Body of pancreas (tissue), 4 donors: ENCODE measurements around the gene SHC1. TPM values are rescaled to one million over a fixed set of nuclear protein-coding genes. Genes with fewer than 3 reads are reported as not detected.

Experiments used
- ATAC-seq: fragments of 150-250 bp; one replicate; pipeline ENCODE4 v1.9.1; 2016
- DNase-seq, 4 donors: peaks; one replicate each; pipeline ENCODE4 v3.0.0-alpha.2; 2019
- H3K27ac ChIP-seq, 4 donors: fragments of 200-600 bp; sonication (generic); 1 replicate in 3 of 4; 2 replicates in 1 of 4; pipeline versions ENCODE4 v1.5.1 to v1.6.1; 2016 to 2019; ENCODE audit warnings: mild to moderate bottlenecking in 1 of 4, mixed read lengths in 1 of 4, moderate library complexity in 1 of 4
- H3K27me3 ChIP-seq, 2 donors: fragments of 200-600 bp; sonication (generic); one replicate each; pipeline ENCODE4 v1.6.0; 2016; ENCODE audit warnings: mild to moderate bottlenecking in 1 of 2
- H3K36me3 ChIP-seq, 2 donors: fragments of 200-600 bp; sonication (generic); replicated peaks in 1 of 2; 2 replicates each; pipeline ENCODE4 v1.5.1; 2016; ENCODE audit warnings: low read depth in 2 of 2; ENCODE audit not compliant: insufficient read depth in 1 of 2
- H3K4me1 ChIP-seq: fragments of 200-600 bp; sonication (generic); one replicate; pipeline ENCODE4 v1.6.0; 2016
- H3K4me3 ChIP-seq, 2 donors: fragments of 200-600 bp; sonication (generic); 1 replicate in 1 of 2; 2 replicates in 1 of 2; pipeline ENCODE4 v1.5.1; 2016 to 2019
- H3K9me3 ChIP-seq, 3 donors: fragments of 200-600 bp; sonication (generic); 1 replicate in 2 of 3; 2 replicates in 1 of 3; pipeline ENCODE4 v1.5.1; 2016
- CTCF ChIP-seq, 7 experiments: fragments of 450-650 bp in 4 of 7; fragments of 200-600 bp in 3 of 7; sonication (generic) in 3 of 7; IDR thresholded peaks; one replicate each; pipeline ENCODE4 v1.5.1; 2016 to 2019; ENCODE audit warnings: antibody characterized with exemption in 7 of 7
- POLR2A ChIP-seq, 3 donors: fragments of 450-650 bp; IDR thresholded peaks; one replicate each; pipeline ENCODE4 v1.6.1; 2016; ENCODE audit warnings: antibody characterized with exemption in 3 of 3, mild to moderate bottlenecking in 2 of 3
- WGBS, 2 donors: methylation state at CpG; one replicate each; pipeline ENCODE4 v1.1.5; 2017; 5-methylcytosine and 5-hydroxymethylcytosine counted together
- intact Hi-C: fragments of 100-400 bp; cut with DNase I; formaldehyde crosslinking; loops from one replicate; pipeline ENCODE4 v1.15.1; 2023
- total RNA-seq, 2 donors: library from RNA; depleted of rRNA; stranded (reverse); fragments of >200 nt; gene quantifications; one replicate each; pipeline ENCODE4 v1.1.0, GENCODE V29; 2016

The SHC1 gene
- total RNA-seq, 2 donors from 2014 or later, result 38.1 to 45.5 TPM

GRCh38 chr1:154992721-154993571, 22.4 kb upstream of the SHC1 start:
- 73 to 78% methylated on average over 14 of the region's 14 CpGs for WGBS, 2 donors
- TF ChIP-seq POLR2A (IDR thresholded peaks at IDR 0.05) (no peak), CTCF (IDR thresholded peaks at IDR 0.05) (peak in 1 of 7 experiments; percentile 20)
- no peaks in the 10 kb centered on the region for H3K36me3 ChIP-seq
- peak in 2 of 4 donors; percentile 13 to 24 for DNase-seq
- H3K27ac ChIP-seq, result no peak overlapping the region
- H3K4me1 ChIP-seq, result peaks cover 17% of the 10 kb centered on the region
- ATAC-seq, result no peak
- H3K27me3 ChIP-seq, result no peaks in the 10 kb centered on the region
- intact Hi-C loops, result no loop called here
- no peak overlapping the region for H3K4me3 ChIP-seq
- H3K9me3 ChIP-seq, result no peaks in the 10 kb centered on the region

GRCh38 chr1:154990276-154990675, 19.7 kb upstream of the SHC1 start:
- intact Hi-C loops, result no loop called here
- 92 to 97% methylated on average over 8 of the region's 8 CpGs for WGBS, 2 donors
- no peak overlapping the region for H3K4me3 ChIP-seq
- H3K9me3 ChIP-seq, result no peaks in the 10 kb centered on the region
- no peaks in the 10 kb centered on the region for H3K27me3 ChIP-seq
- TF ChIP-seq POLR2A (IDR thresholded peaks at IDR 0.05), result no peak
- TF ChIP-seq CTCF (IDR thresholded peaks at IDR 0.05), result no peak
- no peak overlapping the region for H3K27ac ChIP-seq
- H3K4me1 ChIP-seq, result peaks cover 11% of the 10 kb centered on the region
- H3K36me3 ChIP-seq, result no peaks in the 10 kb centered on the region
- DNase-seq (no peak), ATAC-seq (no peak)

GRCh38 chr1:154989195-154989860, 18.8 kb upstream of the SHC1 start:
- Histone ChIP-seq H3K27ac (no peak overlapping the region), H3K4me1 (peaks cover 6% of the 10 kb centered on the region)
- TF ChIP-seq POLR2A (IDR thresholded peaks at IDR 0.05) (no peak), CTCF (IDR thresholded peaks at IDR 0.05) (no peak)

GRCh38 chr1:154988058-154988954, 17.8 kb upstream of the SHC1 start:
- no peak for DNase-seq
- H3K9me3 ChIP-seq, result no peaks in the 10 kb centered on the region
- TF ChIP-seq POLR2A (IDR thresholded peaks at IDR 0.05), result no peak
- no peak for TF ChIP-seq CTCF (IDR thresholded peaks at IDR 0.05)

More at GRCh38 chr1:154989195-154989860, 18.8 kb upstream of the SHC1 start:
- H3K36me3 ChIP-seq, result no peaks in the 10 kb centered on the region
- H3K9me3 ChIP-seq, result no peaks in the 10 kb centered on the region
- DNase-seq (no peak), ATAC-seq (no peak)
- H3K4me3 ChIP-seq, result no peak overlapping the region
- WGBS, 2 donors, result 75 to 80% methylated on average over 2 to 3 of the region's 3 CpGs
- intact Hi-C loops, result no loop called here
- H3K27me3 ChIP-seq, result no peaks in the 10 kb centered on the region

More at GRCh38 chr1:154988058-154988954, 17.8 kb upstream of the SHC1 start:
- no peak overlapping the region for H3K4me3 ChIP-seq
- H3K27ac ChIP-seq, result no peak overlapping the region
- no peak for ATAC-seq
- peaks cover 12% of the 10 kb centered on the region for H3K4me1 ChIP-seq
- no peaks in the 10 kb centered on the region for H3K36me3 ChIP-seq
- 80 to 82% methylated on average over 10 to 17 of the region's 17 CpGs for WGBS, 2 donors
- intact Hi-C loops, result no loop called here
- H3K27me3 ChIP-seq, result no peaks in the 10 kb centered on the region
